ENCODE measurements around the gene ARPC2. TPM values are rescaled to one million over a fixed set of nuclear protein-coding genes. Genes with fewer than 3 reads are reported as not detected.

Gene ARPC2
- total and polyA plus RNA-seq, 8 donors: 229 to 452 (median 256) TPM

DNA sequence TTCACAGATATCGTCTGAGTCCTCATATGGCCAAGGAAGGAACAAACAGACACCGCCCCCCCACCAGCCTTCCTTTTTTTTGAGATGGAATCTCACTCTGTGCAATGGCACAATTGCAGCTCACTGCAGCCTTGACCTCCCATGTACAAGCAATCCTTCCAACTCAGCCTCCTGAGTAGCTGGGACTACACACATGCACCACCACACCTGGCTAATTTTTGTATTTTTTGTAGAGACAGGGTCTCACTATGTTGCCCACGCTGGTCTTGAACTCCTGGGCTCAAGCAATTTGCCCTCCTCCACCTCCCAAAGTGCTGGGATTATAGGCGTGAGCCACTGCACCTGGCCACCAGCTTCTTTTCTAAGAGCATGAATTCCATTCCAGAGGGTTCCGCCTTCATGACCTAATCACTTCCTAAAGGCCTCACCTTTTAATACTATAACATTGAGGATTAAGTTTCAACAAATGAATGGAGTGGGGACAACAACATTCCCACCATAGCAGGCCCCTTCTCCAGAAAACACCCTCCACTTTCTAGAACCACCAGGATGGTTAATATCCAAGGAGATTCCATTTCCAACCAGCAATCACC, 77.5 kb downstream of the ARPC2 start:
- ATAC-seq (no peak), DNase-seq (no peak)
- H3K27me3 ChIP-seq: no peaks in the 10 kb centered on the region
- intact Hi-C loops (cut with DNase I): loop anchor here in 1 of 2 donors (5.0 kb wide), 1 partner anchor 103 kb away; the partner anchor contains the start of gene CTDSP1
- TF ChIP-seq CTCF (IDR thresholded peaks at IDR 0.05): no peak
- no peak overlapping the region for H3K4me3 ChIP-seq
- no peaks in the 10 kb centered on the region for H3K9me3 ChIP-seq
- H3K27ac ChIP-seq: peak overlapping the region; percentile 83 to 98
- peaks cover 27 to 54% of the 10 kb centered on the region in 2 donors for H3K4me1 ChIP-seq
- no peaks in the 10 kb centered on the region for H3K36me3 ChIP-seq

DNA sequence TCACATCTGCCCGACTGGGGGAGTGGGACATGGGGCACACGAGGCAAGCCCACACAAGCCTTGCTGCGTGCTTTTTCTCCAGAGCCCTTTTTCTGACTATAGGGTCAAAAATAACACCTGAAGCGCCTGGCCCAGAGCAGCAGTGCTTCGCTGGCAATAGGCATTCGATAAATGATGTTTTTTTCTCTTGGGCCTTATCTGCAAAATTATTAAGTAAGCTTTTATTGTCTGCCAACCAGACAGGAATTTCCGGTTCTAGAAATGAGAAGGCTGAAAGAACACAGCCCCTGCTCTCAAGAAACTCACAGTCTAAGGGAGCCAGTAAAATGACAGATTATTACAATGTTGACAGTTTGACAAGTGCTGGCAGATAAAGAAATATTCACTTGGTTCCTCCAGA, 78.0 kb downstream of the ARPC2 start:
- Histone ChIP-seq H3K4me1 (peaks cover 22 to 49% of the 10 kb centered on the region in 2 donors), H3K9me3 (no peaks in the 10 kb centered on the region), H3K4me3 (no peak overlapping the region), H3K36me3 (no peaks in the 10 kb centered on the region), H3K27me3 (no peaks in the 10 kb centered on the region), H3K27ac (peak overlapping the region; percentile 83 to 98)
- ATAC-seq (peak; percentile 8), DNase-seq (peak in 1 of 4 donors; percentile 77)
- intact Hi-C loops (cut with DNase I): loop anchor here in 1 of 2 donors (5.0 kb wide), 1 partner anchor 102 kb away; the partner anchor contains the start of gene CTDSP1
- no peak for TF ChIP-seq CTCF (IDR thresholded peaks at IDR 0.05)

- no peak for DNase-seq
- Histone ChIP-seq H3K27ac (peak overlapping the region in 1 of 2 donors; percentile 23), H3K4me3 (no peak overlapping the region), H3K27me3 (no peaks in the 10 kb centered on the region), H3K36me3 (no peaks in the 10 kb centered on the region), H3K4me1 (peaks cover 15 to 42% of the 10 kb centered on the region in 2 donors), H3K9me3 (no peaks in the 10 kb centered on the region)
- intact Hi-C loops (cut with DNase I): loop anchor here in 1 of 2 donors (5.0 kb wide), 1 partner anchor 101 kb away; the partner anchor contains the start of gene CTDSP1
- ATAC-seq: no peak
- TF ChIP-seq CTCF (IDR thresholded peaks at IDR 0.05): no peak
Measured at GRCh38 chr2:218296200-218296599, 79.2 kb downstream of the ARPC2 start.

DNA sequence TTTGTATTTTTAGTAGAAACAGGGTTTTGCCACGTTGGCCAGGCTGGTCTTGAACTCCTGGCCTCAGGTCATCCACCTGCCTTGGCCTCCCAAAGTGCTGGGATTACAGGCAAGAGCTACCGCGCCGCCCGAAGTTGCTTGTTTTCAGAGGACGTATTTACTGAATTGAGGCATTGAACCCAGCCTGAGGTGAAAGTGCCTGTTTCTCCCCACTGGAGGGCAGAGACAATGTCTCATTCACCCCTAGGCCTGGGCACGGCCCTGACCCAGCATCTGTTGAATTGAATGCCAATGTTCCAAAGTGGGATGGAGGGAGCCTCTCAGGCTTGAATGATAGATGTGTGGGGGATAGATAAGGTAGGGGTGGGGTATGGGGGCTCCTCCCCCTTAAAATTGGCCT, 79.9 kb downstream of the ARPC2 start:
- H3K27me3 ChIP-seq: no peaks in the 10 kb centered on the region
- ATAC-seq (no peak), DNase-seq (no peak)
- no peaks in the 10 kb centered on the region for H3K9me3 ChIP-seq
- TF ChIP-seq CTCF (IDR thresholded peaks at IDR 0.05): no peak
- no peaks in the 10 kb centered on the region for H3K36me3 ChIP-seq
- H3K27ac ChIP-seq: peak overlapping the region; percentile 41 to 70
- intact Hi-C loops (cut with DNase I): loop anchor here in 1 of 2 donors (5.0 kb wide), 1 partner anchor 100 kb away; the partner anchor contains the start of gene CTDSP1
- no peak overlapping the region for H3K4me3 ChIP-seq
- peaks cover 15 to 44% of the 10 kb centered on the region in 2 donors for H3K4me1 ChIP-seq

DNA sequence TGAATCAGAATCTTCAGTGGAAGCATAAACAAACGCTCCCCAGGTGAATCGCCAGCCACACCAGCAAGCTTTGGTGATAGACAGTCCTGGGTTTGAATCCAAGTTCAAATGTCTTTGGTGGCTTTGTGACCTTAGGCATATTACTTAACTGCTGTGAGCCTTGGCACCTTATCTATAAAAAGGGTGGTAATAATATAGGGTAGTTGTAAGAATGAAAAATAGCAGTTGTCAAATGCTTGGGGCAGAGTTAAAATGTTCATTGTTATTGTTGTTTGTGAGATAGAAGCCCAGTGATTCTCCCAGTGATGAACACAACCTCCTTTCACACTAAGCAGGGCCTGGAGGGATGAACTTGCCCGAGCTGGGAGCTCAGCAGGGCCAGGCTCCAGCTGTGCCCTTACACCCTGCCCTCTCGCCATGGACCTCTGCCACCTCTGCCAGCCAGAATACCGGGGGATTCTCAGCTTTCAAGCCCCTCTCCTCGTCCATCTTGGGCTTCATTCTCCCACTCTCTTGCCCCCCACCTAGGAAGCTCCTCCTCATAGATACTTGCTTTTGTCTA, 81.4 kb downstream of the ARPC2 start:
- no peaks in the 10 kb centered on the region for H3K36me3 ChIP-seq
- no peaks in the 10 kb centered on the region for H3K27me3 ChIP-seq
- peaks cover 11 to 34% of the 10 kb centered on the region in 2 donors for H3K4me1 ChIP-seq
- H3K4me3 ChIP-seq: no peak overlapping the region
- peak overlapping the region; percentile 62 to 70 for H3K27ac ChIP-seq
- DNase-seq (no peak), ATAC-seq (no peak)
- H3K9me3 ChIP-seq: no peaks in the 10 kb centered on the region
- intact Hi-C loops (cut with DNase I): loop anchor here in 1 of 2 donors (2.0 to 5.0 kb wide), 2 partner anchors 58 to 99 kb away; partner anchors contain the start of genes CATIP and CTDSP1
- TF ChIP-seq CTCF (IDR thresholded peaks at IDR 0.05): no peak
